ENCODE results near the gene NEK7. TPM values are rescaled to one million over a fixed set of nuclear protein-coding genes. Genes with fewer than 3 reads are reported as not detected.
"Not testable (repeated sequence)": the region's sequence is repeated elsewhere in the genome, so short reads cannot be mapped to it uniquely, and the experiment has no call there.

NEK7 gene
- total RNA-seq, 4 donors from 2014 or later = 45.7 to 75.7 (median 53.5) TPM

DNA sequence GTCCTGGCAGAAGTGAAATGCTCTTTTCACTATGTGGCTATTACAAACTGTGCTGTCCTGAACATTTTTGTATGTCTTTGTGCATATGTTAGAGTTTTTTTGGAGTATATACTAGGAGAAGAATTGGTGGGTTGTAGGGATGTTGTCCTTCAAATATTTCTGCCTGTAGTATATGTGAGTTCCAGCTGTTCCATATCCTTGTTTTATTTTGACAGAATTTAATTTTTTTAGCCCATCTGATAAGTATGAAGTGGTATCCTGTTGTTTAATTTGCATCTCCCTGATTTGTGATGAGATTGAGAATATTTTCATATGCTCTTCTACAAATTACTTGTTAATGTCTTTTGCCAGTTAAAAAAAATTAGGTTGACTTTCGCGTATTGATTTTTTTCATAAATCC, 34.3 kb downstream of the NEK7 start:
- Histone ChIP-seq H3K36me3 (no peaks in the 10 kb centered on the region), H3K4me1 (peaks cover 12% of the 10 kb centered on the region), H3K9me3 (no peaks in the 10 kb centered on the region), H3K4me3 (no peak overlapping the region), H3K27ac (no peak overlapping the region), H3K27me3 (no peaks in the 10 kb centered on the region)
- DNase-seq (ENCODE audit: low spot score in 2 of 2) = no peak
- TF ChIP-seq CTCF (IDR thresholded peaks at IDR 0.05) = no peak
- no peak for TF ChIP-seq EP300 (IDR thresholded peaks at IDR 0.05)
- no peak for TF ChIP-seq POLR2AphosphoS5 (IDR thresholded peaks at IDR 0.05)
- TF ChIP-seq POLR2A (IDR thresholded peaks at IDR 0.05) = no peak
- WGBS = 97% methylated on average over 2 of the region's 2 CpGs

- not testable (repeated sequence) for H3K27me3 ChIP-seq; H3K9me3 ChIP-seq; H3K36me3 ChIP-seq; DNase-seq (ENCODE audit: low spot score in 2 of 2); H3K27ac ChIP-seq; H3K4me3 ChIP-seq
- H3K4me1 ChIP-seq = peaks cover 14% of the 10 kb centered on the region
- 100% methylated on average over 1 of the region's 1 CpG for WGBS
These were observed 37.1 kb downstream of the NEK7 start for GRCh38 chr1:198193871-198194270.

GRCh38 chr1:198196630-198197029, 39.8 kb downstream of the NEK7 start:
- H3K27me3 ChIP-seq = no peaks in the 10 kb centered on the region
- no peak overlapping the region for H3K27ac ChIP-seq
- H3K4me3 ChIP-seq = no peak overlapping the region
- DNase-seq (ENCODE audit: low spot score in 2 of 2) = no peak
- peaks cover 16% of the 10 kb centered on the region for H3K4me1 ChIP-seq
- H3K9me3 ChIP-seq = no peaks in the 10 kb centered on the region
- no peak for TF ChIP-seq EP300 (IDR thresholded peaks at IDR 0.05)
- TF ChIP-seq CTCF (IDR thresholded peaks at IDR 0.05) = no peak
- no peak for TF ChIP-seq POLR2A (IDR thresholded peaks at IDR 0.05)
- no peak for TF ChIP-seq POLR2AphosphoS5 (IDR thresholded peaks at IDR 0.05)
- H3K36me3 ChIP-seq = no peaks in the 10 kb centered on the region
- WGBS = 86% methylated on average over 3 of the region's 3 CpGs

- H3K9me3 ChIP-seq = no peaks in the 10 kb centered on the region
- H3K4me3 ChIP-seq = no peak overlapping the region
- DNase-seq (ENCODE audit: low spot score in 2 of 2) = no peak
- H3K36me3 ChIP-seq = no peaks in the 10 kb centered on the region
- no peaks in the 10 kb centered on the region for H3K27me3 ChIP-seq
- peaks cover 16% of the 10 kb centered on the region for H3K4me1 ChIP-seq
- no peak overlapping the region for H3K27ac ChIP-seq
- 86% methylated on average over 1 of the region's 1 CpG for WGBS
- no peak for TF ChIP-seq EP300 (IDR thresholded peaks at IDR 0.05)
- no peak for TF ChIP-seq CTCF (IDR thresholded peaks at IDR 0.05)
- no peak for TF ChIP-seq POLR2A (IDR thresholded peaks at IDR 0.05)
- no peak for TF ChIP-seq POLR2AphosphoS5 (IDR thresholded peaks at IDR 0.05)
These were observed 40.5 kb downstream of the NEK7 start for GRCh38 chr1:198197285-198197684.

DNA sequence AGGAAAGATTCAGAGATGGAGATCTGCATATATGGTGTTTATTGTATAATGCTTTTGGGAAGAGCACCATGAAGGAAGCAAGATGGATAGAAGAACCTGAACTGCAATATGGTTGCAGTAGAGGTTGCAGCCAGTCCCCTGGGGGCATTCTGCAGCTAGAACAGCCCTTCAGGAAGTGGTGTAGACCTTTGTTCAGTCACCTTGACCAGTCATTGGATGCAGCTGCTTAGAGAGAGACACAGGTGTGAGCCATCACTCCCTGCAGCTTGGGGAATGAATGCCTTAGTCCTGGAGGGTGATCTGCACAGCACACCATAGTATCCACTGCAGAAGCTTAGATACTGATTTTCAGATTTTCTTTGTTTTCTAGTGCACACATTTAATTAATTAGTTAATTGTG, 42.3 kb downstream of the NEK7 start:
- no peaks in the 10 kb centered on the region for H3K27me3 ChIP-seq
- H3K4me1 ChIP-seq = peaks cover 11% of the 10 kb centered on the region
- TF ChIP-seq POLR2AphosphoS5 (IDR thresholded peaks at IDR 0.05) = no peak
- no peak for TF ChIP-seq CTCF (IDR thresholded peaks at IDR 0.05)
- no peak for TF ChIP-seq EP300 (IDR thresholded peaks at IDR 0.05)
- TF ChIP-seq POLR2A (IDR thresholded peaks at IDR 0.05) = no peak

More for the DNA sequence above, 42.3 kb downstream of the NEK7 start:
- Histone ChIP-seq H3K4me3 (no peak overlapping the region), H3K36me3 (no peaks in the 10 kb centered on the region), H3K27ac (no peak overlapping the region), H3K9me3 (no peaks in the 10 kb centered on the region)
- DNase-seq (ENCODE audit: low spot score in 2 of 2) = no peak

Measured in suprapubic skin (tissue), 4 donors.